ENCODE data around the gene VWDE. TPM values are rescaled to one million over a fixed set of nuclear protein-coding genes. Genes with fewer than 3 reads are reported as not detected.
A peak's percentile ranks its signal among the peaks of the same experiment; 100 is the strongest.
"Not testable (repeated sequence)": the region's sequence is repeated elsewhere in the genome, so short reads cannot be mapped to it uniquely, and the experiment has no call there.

VWDE gene
- total RNA-seq (2022) (0.46 and 0.70 TPM in 2 replicates), Bru-seq, nascent RNA (percentile 25 among the genes with signal in this experiment), BruChase-seq, experiment 1, labeled RNA remaining after a 2-hour chase (percentile 28 among the genes with signal in this experiment), BruChase-seq, experiment 2, labeled RNA remaining after a 6-hour chase (percentile 15 among the genes with signal in this experiment)
- long read RNA-seq: 0 reads

- no peaks in the 10 kb centered on the region for H3K4me1 Mint-ChIP-seq (ENCODE audit: low read depth, unreplicated experiment)
- H3K4me3 Mint-ChIP-seq (ENCODE audit: unreplicated experiment): peak within 1 kb of the TSS; percentile 87
- peaks cover 12% of the 10 kb centered on the region for H3K9me3 Mint-ChIP-seq (ENCODE audit: unreplicated experiment)
- H3K27ac Mint-ChIP-seq (ENCODE audit: unreplicated experiment): peak within 1 kb of the TSS; percentile 81
- peak; percentile 69 to 74 for DNase-seq
- H3K27me3 ChIP-seq (replicated peaks; ENCODE audit: control insufficient read depth, insufficient read depth, low read length): peaks cover 1% of the 10 kb centered on the region; the same call in 1 of the 2 replicates
- no peaks in the 10 kb centered on the region for H3K36me3 ChIP-seq (ENCODE audit: control insufficient read depth, insufficient read depth, low read length)
- no peaks in the 10 kb centered on the region for H3K4me1 ChIP-seq
- no TSS peak for BruUV-seq (replicated peaks)
- intact Hi-C loops (cut with micrococcal nuclease; ENCODE audit: unreplicated experiment): no loop called here
- ChIA-PET POLR2A (no interaction called here), CTCF (interaction anchor here (1.0 to 1.2 kb wide), 2 partner anchors 14 to 55 kb away, joined by 3 read pairs; no protein-coding TSS in a partner anchor)
- TF ChIP-seq CTCF (IDR thresholded peaks at IDR 0.05; ENCODE audit: insufficient read depth in 1 of 2, low read depth in 1 of 2, low read length in 1 of 2, severe bottlenecking in 1 of 2, unreplicated experiment in 1 of 2): no peak
- peak within 1 kb of the TSS; percentile 48 for H3K4me3 ChIP-seq (ENCODE audit: low read depth, low read length)
- no peaks in the 10 kb centered on the region; the same call in 1 of the 2 replicates for H3K9me3 ChIP-seq
- H3K36me3 Mint-ChIP-seq (ENCODE audit: insufficient read depth, unreplicated experiment): no peaks in the 10 kb centered on the region
- H3K27me3 Mint-ChIP-seq (ENCODE audit: insufficient read depth, unreplicated experiment): peaks cover 24% of the 10 kb centered on the region
Measured at GRCh38 chr7:12403287-12404181, at the start of gene VWDE. VWDE (minus strand) TSS chr7:12403865; CDS start chr7:12403716, 149 bp downstream.

- H3K36me3 ChIP-seq (ENCODE audit: control insufficient read depth, insufficient read depth, low read length); H3K27me3 Mint-ChIP-seq (ENCODE audit: insufficient read depth, unreplicated experiment); H3K36me3 Mint-ChIP-seq (ENCODE audit: insufficient read depth, unreplicated experiment); CTCF ChIA-PET; H3K27me3 ChIP-seq (replicated peaks; ENCODE audit: control insufficient read depth, insufficient read depth, low read length); intact Hi-C loops (cut with micrococcal nuclease; ENCODE audit: unreplicated experiment); H3K9me3 Mint-ChIP-seq (ENCODE audit: unreplicated experiment); BruUV-seq (replicated peaks); H3K4me1 ChIP-seq; H3K4me1 Mint-ChIP-seq (ENCODE audit: low read depth, unreplicated experiment); H3K4me3 Mint-ChIP-seq (ENCODE audit: unreplicated experiment); H3K27ac Mint-ChIP-seq (ENCODE audit: unreplicated experiment); H3K4me3 ChIP-seq (ENCODE audit: low read depth, low read length); H3K9me3 ChIP-seq; DNase-seq; POLR2A ChIA-PET: not testable (repeated sequence)
Measured at GRCh38 chr7:12453136-12453535, 49.5 kb upstream of the VWDE start.

GRCh38 chr7:12450615-12451014, 47.0 kb upstream of the VWDE start:
- Mint-ChIP-seq H3K9me3 (ENCODE audit: unreplicated experiment) (no peaks in the 10 kb centered on the region), H3K27me3 (ENCODE audit: insufficient read depth, unreplicated experiment) (peaks cover 2% of the 10 kb centered on the region), H3K4me3 (ENCODE audit: unreplicated experiment) (no peak overlapping the region), H3K4me1 (ENCODE audit: low read depth, unreplicated experiment) (no peaks in the 10 kb centered on the region), H3K27ac (ENCODE audit: unreplicated experiment) (no peak overlapping the region), H3K36me3 (ENCODE audit: insufficient read depth, unreplicated experiment) (no peaks in the 10 kb centered on the region)
- Histone ChIP-seq H3K9me3 (no peaks in the 10 kb centered on the region), H3K4me1 (no peaks in the 10 kb centered on the region), H3K4me3 (ENCODE audit: low read depth, low read length) (no peak overlapping the region), H3K27me3 (replicated peaks; ENCODE audit: control insufficient read depth, insufficient read depth, low read length) (no peaks in the 10 kb centered on the region), H3K36me3 (ENCODE audit: control insufficient read depth, insufficient read depth, low read length) (no peaks in the 10 kb centered on the region)
- intact Hi-C loops (cut with micrococcal nuclease; ENCODE audit: unreplicated experiment): no loop called here
- no peak for TF ChIP-seq CTCF (IDR thresholded peaks at IDR 0.05; ENCODE audit: insufficient read depth in 1 of 2, low read depth in 1 of 2, low read length in 1 of 2, severe bottlenecking in 1 of 2, unreplicated experiment in 1 of 2)
- no peak for DNase-seq
- no TSS peak for BruUV-seq (replicated peaks)
- POLR2A ChIA-PET: no interaction called here
- CTCF ChIA-PET: no interaction called here

All from Caco-2 (cell line).